Aortic smooth muscle cell (primary cell): ENCODE measurements around the gene RGPD3. TPM values are rescaled to one million over a fixed set of nuclear protein-coding genes. Genes with fewer than 3 reads are reported as not detected.

Experiments
- total RNA-seq: library from RNA; depleted of rRNA; stranded (reverse); fragments of >200 nt; gene quantifications from 2 replicates; pipeline ENCODE4 v1.2.3, GENCODE V29; 2014

RGPD3 gene
- total RNA-seq, result 0.12 and 0.13 TPM in 2 replicates

GRCh38 chr2:106468107-106468506 lies at the start of gene RGPD3:
Gene RGPD3 (minus strand): TSS chr2:106468413. CDS start chr2:106468288, 125 bp downstream.

GRCh38 chr2:106486551-106487385 lies 18.6 kb upstream of the RGPD3 start, which contains the start of gene CD8B2:
Gene CD8B2 (plus strand): TSS chr2:106487364. CDS start chr2:106487427, 63 bp downstream.

Other genes with a start within 250 kb of the RGPD3 start
- gene CD8B2, start 19.0 kb upstream of the RGPD3 start, total RNA-seq, result not detected in 2 replicates